Coronary artery (tissue), 2 donors: ENCODE measurements around the gene IL36RN.

Experiments
- DNase-seq: peaks from one replicate; pipeline ENCODE4 v3.0.0-alpha.2; 2017; ENCODE audit warnings: low spot score
- H3K27ac ChIP-seq, 2 donors: fragments of 200-600 bp; sonication (generic); one replicate each; pipeline ENCODE4 v1.5.1; 2016 to 2019
- H3K4me3 ChIP-seq: fragments of 200-600 bp; sonication (generic); 2 replicates; pipeline ENCODE4 v1.5.1; 2016; ENCODE audit warnings: mild to moderate bottlenecking, moderate library complexity
- CTCF ChIP-seq: fragments of 200-600 bp; sonication (generic); IDR thresholded peaks from one replicate; pipeline ENCODE4 v1.5.1; 2019; ENCODE audit warnings: antibody characterized with exemption

The IL36RN gene

GRCh38 chr2:113027691-113028090 lies 31.3 kb upstream of the IL36RN start:
- no peak for TF ChIP-seq CTCF
- Histone ChIP-seq H3K4me3 (no peak overlapping the region), H3K27ac (no peak overlapping the region)
- DNase-seq, result no peak

DNA sequence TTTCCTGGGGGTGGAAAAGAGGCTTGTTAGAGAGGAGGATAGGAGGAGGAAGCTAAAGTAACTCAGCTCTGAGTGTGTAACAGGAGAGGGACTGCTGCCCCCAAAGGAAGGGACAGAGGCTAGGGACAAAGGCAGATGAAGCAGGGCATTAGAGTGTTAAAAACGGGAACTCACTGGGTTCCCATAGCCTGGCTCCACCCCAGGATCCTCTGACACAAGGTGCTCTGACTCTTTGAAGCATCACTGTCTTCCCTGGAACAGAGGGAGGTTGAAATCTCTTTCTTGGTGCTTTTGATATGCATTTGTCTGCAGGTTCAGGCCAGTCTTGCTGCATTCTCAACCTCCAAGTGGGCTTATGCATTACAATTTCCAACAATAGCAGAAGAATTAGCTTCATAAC lies 30.9 kb upstream of the IL36RN start:
- Histone ChIP-seq H3K27ac (no peak overlapping the region), H3K4me3 (no peak overlapping the region)
- no peak for DNase-seq
- no peak for TF ChIP-seq CTCF

- DNase-seq, result no peak
- Histone ChIP-seq H3K27ac (no peak overlapping the region), H3K4me3 (no peak overlapping the region)
- no peak for TF ChIP-seq CTCF
These were observed 26.3 kb upstream of the IL36RN start for GRCh38 chr2:113032737-113033136.

DNA sequence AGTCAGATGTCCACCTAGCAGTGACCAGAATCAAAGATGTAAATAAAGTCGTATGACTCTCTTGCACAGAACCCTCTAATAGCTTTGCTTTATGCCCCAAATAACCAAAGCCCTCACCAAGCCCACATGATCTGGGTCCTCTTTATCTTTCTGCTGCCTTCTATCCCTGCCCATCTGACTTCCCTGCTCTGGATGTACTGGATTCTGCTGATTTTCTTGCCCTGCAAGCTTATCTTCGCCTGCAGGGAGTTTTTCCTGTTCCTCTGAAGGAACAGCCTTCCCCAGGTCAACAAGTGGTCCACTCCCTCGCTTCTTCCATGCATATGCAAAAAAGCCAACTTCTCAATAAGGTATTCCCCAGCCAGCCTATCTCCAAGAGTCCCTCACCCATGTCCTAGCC lies 25.0 kb upstream of the IL36RN start:
- Histone ChIP-seq H3K4me3 (no peak overlapping the region), H3K27ac (no peak overlapping the region)
- no peak for DNase-seq
- TF ChIP-seq CTCF, result no peak

DNA sequence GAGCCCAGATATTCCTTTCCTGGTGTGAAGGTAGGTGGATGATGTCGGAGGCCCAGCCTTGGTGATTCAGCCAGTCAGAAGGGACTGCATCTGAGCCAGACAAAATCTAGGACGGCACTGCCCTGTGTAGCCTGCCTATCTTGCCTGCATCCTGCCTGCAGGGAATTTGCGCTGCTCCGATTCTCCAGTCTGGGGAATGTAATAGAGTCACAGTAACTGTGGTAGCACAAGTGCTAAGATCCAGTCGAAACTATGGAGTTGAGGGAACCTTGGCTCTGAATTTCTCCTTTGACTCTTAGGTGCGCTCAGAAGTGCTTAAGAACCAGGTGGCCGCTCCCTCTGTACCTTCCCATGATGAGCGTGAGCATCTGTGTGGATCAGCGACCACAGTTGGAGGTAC lies 22.2 kb upstream of the IL36RN start:
- Histone ChIP-seq H3K4me3 (no peak overlapping the region), H3K27ac (no peak overlapping the region)
- no peak for DNase-seq
- TF ChIP-seq CTCF, result no peak

DNA sequence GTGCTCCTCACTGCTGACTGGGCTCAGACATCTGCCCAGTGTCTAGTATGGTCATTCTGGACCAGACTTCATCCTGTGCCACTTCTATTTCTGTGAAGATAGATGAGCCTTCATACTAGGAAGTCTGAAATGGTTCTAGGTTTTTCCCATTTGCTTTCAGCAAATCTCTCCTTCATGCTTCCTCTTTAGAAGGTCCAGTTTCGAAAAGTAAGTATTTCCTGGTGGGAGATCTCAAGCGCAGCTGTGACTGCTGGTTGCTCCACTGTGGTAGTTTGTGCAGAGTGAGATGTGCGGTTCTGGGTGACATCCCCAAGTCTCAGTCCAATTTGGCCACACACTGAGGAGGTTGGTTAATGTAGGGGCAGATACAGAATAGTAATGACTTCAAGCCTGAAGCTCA lies 20.7 kb upstream of the IL36RN start:
- DNase-seq, result no peak
- H3K4me3 ChIP-seq, result no peak overlapping the region
- no peak overlapping the region for H3K27ac ChIP-seq
- TF ChIP-seq CTCF, result no peak

DNA sequence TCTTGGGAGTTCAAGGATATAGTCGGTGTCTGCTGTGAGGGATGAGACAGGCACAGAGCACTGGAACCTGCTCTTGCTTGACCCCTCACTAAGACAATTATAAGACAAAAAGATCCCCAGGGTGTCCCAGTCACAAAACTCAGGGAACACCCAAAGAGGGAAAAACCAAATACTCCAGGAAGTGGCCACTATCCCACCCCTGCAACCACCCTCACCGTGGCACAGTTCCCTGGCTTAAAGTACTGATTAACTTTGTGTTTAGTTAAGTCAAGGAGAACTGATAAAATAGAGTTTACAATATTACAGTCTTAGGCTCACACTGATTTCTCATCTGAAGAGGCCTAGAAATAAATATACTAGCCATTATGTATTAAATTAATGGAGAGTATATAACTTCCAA lies 19.8 kb upstream of the IL36RN start:
- DNase-seq, result no peak
- no peak for TF ChIP-seq CTCF
- H3K4me3 ChIP-seq, result no peak overlapping the region
- H3K27ac ChIP-seq, result no peak overlapping the region
